Head of caudate nucleus (tissue), 42 donors: ENCODE data around the gene AHRR.
A peak's percentile ranks its signal among the peaks of the same experiment; 100 is the strongest.

Source experiments
- DNase-seq, 42 donors: peaks; one replicate each; pipeline versions ENCODE4 v3.0.0 to v3.0.0-alpha.2; 2020 to 2021; ENCODE audit warnings: mixed read lengths in 7 of 42
- intact Hi-C: fragments of 100-400 bp; cut with DNase I; formaldehyde crosslinking; loops from one replicate; pipeline ENCODE4 v1.15.0; 2022

The AHRR gene

GRCh38 chr5:316210-317085 lies 5.1 kb upstream of the AHRR start:
- DNase-seq, result no peak
- intact Hi-C loops, result no loop called here

GRCh38 chr5:317086-317811 lies 4.3 kb upstream of the AHRR start:
- DNase-seq, result peak in 18 of 42 donors; percentile 17 to 63 (median 34)
- intact Hi-C loops, result no loop called here

DNA sequence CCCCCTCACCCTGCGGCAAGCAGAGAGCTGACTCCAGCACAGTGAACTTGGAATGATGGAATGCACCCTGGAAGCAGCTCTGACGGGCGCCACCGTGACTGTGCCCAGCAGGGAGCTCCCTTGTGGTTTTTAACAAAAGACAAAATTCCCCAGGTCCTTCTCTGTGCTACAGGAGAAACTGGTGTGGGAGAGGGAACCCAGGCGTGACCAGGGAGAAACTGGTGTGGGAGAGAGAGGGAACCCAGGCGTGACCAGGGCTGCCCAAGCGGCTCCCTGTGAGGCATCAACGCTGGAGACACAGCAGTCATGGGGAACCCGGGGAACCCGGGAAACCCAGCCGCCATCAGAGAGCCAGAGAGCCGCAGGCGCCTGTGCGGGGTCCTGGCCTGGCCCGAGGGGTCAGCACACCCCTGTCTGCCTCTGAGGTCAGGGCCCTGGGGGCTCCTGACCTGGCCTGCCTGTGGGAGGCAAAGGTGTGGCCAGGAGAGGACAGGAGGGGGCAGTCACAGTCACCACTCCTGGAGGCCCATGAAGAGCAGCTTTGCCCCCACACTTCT lies 3.1 kb upstream of the AHRR start:
- intact Hi-C loops, result no loop called here
- peak in 1 of 42 donors; percentile 13 for DNase-seq

DNA sequence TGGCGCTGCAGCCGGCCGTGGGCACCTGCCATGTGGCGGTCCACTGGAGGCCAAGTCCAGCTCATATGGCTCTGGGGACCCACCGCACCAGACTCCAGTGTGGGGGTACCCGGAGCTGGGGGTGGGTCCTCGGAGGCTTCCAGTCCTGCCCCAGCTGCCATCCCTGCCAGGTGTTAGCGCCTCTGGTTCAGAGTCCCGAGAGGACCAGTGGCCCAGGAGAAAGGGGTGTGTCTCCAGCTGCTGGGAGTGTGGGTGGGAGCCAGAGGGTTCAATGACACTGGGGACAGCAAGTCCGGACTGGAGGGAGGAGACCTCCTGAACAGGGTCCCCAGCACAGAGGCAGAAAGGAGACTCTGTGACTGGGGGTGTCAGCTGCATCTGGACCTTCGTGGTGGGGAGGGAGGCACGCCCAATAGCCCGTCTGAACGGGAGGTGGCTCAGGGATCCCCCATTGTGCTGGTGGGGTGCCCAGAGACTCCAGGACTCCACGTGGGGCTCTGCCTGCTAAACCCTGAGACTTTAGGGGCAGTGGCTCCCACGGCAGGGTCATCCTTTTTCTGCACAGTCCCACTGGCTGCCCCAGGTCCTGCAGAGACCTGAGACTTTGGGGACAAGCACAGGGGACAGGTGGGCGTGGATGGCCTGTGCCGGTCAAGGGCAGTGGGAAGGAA lies 2.4 kb upstream of the AHRR start:
- DNase-seq, result peak in 2 of 42 donors; percentile 11 to 18
- intact Hi-C loops, result no loop called here

DNA sequence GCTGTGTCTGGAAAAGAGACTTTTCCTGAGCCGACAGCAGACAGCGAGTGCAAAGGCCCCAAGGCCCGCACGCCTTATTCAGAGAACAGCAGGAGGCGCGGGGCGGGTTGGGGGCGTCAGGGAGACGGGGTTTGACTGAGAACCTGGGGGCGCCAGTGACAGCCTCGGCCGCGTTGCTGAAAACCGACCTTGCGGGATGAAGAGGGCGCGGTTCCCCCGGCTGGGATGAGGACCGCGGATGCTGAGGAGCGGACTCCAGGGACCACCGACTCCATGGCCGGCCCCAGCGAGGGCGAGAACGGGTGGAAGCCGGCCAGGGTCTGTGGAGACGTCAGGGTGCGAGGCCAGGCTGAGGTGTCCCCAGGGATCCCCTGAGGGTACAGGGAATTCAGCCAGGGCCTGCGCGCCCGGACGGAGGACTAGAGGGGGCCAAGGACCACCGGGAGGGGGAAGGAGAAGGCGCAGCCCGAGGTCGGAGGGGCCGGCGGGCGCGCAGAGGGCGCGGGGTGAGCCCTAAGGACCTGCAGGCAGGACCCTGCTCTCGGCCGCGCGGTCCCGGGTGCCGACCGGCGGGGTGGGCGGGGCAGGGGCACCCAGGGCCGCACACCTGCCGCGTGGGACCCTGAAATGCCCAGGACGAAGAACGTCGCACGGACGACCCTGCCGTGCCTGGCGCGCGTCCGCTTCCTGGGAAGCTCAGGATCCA lies 837 bp upstream of the AHRR start:
- intact Hi-C loops, result no loop called here
- no peak for DNase-seq

GRCh38 chr5:321726-322251 lies 275 bp downstream of the AHRR start:
- DNase-seq, result no peak
- intact Hi-C loops, result no loop called here

DNA sequence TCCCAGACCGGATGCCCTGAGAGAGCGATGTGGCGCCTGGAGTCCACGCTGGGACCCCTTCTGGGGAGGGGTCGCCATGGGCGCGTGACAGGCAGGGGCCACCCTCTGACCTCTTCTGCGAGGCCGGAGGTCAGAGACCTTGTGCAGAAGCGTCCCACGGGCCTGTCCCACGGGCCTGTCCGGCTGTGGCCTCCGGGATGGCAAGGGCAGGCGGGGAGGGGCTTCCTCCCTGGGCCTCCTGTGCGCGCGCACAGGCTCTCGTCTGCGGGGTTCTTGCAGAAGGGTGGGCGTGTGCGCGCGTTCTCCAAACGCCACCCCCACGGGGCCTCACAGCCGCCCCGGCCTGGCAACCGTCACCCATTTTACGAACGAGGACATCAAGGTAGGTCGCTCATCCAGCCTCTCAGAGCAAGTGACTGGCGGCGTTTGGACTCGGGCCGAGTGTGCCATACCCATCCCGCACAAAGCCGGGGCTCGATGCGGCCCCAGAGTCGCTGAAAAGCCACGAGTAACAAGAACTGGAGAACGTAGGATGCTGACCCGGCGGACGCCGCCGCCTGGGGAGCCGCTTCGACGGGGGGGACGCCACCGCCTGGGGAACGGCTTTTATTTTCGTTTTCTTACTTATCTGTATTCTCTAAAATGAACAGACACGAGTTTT lies 897 bp downstream of the AHRR start:
- intact Hi-C loops, result no loop called here
- peak in 2 of 42 donors; percentile 34 to 35 for DNase-seq

- intact Hi-C loops, result no loop called here
- peak in 2 of 42 donors; percentile 32 to 34 for DNase-seq
Observed at GRCh38 chr5:322942-323879, 1.7 kb downstream of the AHRR start.

- peak in 2 of 42 donors; percentile 27 to 31 for DNase-seq
- intact Hi-C loops, result no loop called here
Observed at GRCh38 chr5:324736-325612, 3.5 kb downstream of the AHRR start.

DNA sequence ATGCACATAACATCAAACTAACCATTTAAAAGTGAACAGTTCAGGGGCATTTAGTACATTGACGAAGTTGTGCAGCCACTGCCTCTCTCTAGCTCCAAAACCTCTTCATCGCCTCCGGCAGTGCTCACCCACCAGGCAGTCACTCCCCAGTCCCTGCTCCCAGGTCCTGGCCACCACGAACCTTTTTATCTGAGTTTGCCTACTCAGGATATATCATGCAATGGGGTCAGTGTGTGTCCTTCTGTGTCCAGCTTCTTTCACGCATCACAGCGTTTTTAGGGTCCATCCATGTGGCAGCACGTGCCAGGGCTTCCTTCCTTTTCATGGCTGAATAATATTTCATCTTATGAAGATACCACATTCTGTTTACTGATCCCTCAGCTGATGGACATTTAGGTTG lies 4.6 kb downstream of the AHRR start:
- DNase-seq, result no peak
- intact Hi-C loops, result no loop called here

DNA sequence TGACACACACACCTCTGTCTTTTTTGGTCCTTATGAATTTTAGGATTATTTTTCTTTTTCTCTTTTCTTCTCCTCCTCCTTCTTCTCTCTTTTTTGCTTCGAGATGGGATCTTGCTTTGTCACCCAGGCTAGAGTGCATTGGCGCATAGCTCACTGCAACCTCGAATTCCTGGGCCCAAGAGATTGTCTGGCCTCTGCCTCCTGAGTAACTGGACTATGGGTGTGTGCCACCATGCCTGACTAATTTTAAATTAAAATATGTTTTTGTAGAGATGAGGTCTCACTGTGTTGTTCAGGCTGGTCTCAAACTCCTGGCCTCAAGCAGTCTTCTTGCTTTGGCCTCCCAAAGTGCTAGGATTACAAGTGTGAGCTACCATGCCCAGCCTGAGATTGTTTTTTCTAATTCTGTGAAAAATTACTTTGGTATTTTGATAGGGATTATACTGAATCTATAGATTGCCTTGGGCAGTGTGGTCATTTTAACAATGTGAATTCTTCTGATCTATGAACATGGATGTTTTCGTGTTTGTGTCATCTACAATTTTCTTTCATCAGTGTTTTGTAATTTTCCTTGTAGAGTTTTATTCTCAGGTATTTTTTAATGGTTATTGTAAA lies 7.7 kb downstream of the AHRR start:
- intact Hi-C loops, result no loop called here
- no peak for DNase-seq

DNA sequence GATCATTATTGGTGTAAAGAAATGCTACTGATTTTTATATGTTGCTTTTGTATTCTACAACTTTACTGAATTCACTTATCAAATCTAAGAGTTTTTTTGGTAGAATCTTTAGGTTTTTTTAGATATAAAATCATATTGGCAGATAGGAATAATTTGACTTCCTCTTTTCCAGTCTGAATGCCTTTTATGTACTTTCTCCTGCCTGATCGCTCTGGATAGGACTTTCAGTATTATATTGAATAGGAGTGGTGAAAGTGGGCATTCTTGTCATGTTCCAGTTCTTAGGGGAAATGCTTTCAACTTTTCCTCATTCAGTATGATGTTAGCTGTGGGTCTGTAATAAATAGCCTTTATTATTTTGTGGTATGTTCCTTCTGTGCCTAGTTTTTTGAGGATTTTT lies 8.3 kb downstream of the AHRR start:
- intact Hi-C loops, result no loop called here

DNA sequence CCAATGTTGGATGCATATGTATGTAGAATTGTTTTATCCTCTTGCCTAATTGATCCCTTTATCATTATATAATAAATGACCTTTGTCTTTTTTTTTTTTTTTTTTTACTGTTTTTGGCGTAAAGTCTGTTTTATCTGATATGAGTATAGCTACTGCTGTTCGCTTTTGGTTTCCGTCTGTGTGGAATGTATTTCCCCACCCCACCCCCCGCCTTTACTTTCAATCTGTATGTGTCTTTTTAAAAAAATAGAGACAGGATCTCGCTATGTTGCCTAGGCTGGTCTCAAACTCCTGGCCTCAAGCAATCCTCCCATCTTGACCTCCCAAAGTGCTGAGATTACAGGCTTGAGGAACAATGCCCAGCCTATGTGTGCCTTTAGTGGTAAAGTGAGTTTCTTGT lies 11.3 kb downstream of the AHRR start:
- intact Hi-C loops, result no loop called here
- peak in 1 of 42 donors; percentile 32 for DNase-seq

More for the DNA sequence above, 8.3 kb downstream of the AHRR start:
- no peak for DNase-seq

DNA sequence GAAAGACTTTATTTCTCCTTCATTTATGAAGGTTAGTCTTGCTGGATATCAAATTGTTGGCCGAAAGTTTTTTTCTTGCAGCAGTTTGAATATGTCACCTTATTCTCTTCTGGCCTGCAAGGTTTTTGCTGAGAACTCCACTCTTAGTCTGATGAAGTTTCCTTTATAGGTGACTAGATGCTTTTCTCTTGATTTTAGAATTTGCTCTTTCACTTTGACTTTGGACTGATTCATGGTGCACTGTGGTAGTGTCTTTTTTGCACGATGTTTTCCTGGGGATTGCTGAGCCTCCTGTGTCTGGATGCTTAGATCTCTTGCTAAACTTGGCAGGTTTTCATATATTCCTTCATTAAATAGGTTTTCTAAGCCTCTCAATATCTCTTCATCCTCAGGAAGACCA lies 12.4 kb downstream of the AHRR start:
- DNase-seq, result no peak
- intact Hi-C loops, result no loop called here

DNA sequence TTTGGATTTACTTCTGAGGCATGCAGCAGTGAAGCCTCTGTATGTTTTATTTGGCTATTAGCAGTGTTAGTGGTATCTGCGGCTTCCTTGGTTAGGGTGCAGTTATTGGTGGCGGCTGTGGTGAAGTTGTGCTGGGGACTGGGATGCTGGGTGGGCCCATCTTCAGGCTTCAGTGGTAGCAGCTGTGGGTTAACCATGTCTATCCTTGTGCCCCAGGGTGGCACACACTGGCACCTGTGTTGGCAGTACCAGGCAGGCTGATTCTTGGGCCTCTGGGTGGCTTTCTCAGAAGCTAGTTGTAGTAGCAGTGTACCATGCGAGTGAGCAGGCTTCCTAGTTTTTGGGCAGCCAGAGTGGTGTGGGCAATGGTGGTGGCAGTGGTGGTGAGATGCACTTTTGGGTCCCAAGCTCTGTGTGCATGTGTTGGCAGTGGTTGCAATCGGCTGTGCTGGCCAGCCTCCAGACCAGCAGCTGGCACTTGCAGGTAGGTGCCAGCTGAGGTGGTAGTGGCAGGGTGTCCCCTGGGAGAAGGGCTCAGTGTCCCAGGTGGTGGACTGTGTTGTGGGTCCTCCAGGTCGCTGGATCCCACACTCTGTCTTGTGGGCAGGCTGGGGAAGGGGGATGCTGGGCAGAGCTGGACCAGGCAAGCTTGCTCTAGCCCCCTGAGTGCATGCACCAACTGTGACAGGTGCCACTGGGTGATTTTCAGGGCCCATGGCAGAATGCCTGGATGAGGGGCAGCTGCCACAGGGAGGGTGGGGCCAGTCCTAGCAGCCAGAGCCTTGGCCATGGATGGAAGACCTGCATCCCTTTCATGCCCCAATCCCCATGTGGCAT lies 13.6 kb downstream of the AHRR start:
- peak in 2 of 42 donors; percentile 24 to 26 for DNase-seq
- intact Hi-C loops, result no loop called here
